ENCODE data around the gene MCF2L2.

GRCh38 chr3:183178833-183179549 is 249.4 kb downstream of the MCF2L2 start:
- no peak for TF ChIP-seq POLR2A (IDR thresholded peaks at IDR 0.05)
- TF ChIP-seq, protein P1, sequence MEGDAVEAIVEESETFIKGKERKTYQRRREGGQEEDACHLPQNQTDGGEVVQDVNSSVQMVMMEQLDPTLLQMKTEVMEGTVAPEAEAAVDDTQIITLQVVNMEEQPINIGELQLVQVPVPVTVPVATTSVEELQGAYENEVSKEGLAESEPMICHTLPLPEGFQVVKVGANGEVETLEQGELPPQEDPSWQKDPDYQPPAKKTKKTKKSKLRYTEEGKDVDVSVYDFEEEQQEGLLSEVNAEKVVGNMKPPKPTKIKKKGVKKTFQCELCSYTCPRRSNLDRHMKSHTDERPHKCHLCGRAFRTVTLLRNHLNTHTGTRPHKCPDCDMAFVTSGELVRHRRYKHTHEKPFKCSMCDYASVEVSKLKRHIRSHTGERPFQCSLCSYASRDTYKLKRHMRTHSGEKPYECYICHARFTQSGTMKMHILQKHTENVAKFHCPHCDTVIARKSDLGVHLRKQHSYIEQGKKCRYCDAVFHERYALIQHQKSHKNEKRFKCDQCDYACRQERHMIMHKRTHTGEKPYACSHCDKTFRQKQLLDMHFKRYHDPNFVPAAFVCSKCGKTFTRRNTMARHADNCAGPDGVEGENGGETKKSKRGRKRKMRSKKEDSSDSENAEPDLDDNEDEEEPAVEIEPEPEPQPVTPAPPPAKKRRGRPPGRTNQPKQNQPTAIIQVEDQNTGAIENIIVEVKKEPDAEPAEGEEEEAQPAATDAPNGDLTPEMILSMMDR (IDR thresholded peaks at IDR 0.05), result peak in 1 of 6 experiments; percentile 2
